ENCODE data around the gene TACC3.

DNA sequence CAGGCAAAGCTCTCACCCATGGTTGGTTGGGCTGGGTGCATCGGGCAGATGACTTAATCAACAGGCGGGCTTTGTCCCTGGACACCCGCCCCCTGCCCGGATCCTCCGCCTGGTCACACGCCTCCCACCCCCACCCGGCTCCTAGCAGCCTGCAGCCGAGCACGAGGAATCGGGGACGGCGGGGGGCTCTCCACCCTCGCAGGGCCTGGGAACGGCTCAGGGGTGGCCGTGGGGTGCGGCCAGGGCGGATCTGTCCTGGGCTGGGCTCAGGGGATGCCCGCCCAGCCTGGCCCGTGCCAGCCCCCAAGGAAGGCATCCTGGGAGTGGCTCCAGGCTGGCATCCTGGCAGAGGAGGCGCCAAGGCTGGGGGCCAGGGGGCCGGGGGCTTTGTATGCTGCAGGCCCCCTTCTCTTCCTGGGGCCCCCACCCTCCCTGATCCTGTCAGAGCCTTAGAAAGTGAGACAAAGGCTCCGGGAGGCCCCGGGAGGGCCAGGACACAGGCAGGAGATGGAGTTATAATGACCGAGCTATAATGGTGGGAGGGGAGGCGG lies 39.3 kb downstream of the TACC3 start:
- TF ChIP-seq, protein P1, sequence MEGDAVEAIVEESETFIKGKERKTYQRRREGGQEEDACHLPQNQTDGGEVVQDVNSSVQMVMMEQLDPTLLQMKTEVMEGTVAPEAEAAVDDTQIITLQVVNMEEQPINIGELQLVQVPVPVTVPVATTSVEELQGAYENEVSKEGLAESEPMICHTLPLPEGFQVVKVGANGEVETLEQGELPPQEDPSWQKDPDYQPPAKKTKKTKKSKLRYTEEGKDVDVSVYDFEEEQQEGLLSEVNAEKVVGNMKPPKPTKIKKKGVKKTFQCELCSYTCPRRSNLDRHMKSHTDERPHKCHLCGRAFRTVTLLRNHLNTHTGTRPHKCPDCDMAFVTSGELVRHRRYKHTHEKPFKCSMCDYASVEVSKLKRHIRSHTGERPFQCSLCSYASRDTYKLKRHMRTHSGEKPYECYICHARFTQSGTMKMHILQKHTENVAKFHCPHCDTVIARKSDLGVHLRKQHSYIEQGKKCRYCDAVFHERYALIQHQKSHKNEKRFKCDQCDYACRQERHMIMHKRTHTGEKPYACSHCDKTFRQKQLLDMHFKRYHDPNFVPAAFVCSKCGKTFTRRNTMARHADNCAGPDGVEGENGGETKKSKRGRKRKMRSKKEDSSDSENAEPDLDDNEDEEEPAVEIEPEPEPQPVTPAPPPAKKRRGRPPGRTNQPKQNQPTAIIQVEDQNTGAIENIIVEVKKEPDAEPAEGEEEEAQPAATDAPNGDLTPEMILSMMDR (IDR thresholded peaks at IDR 0.05), result no peak
- TF ChIP-seq POLR2A (IDR thresholded peaks at IDR 0.05), result no peak

All from esophagus squamous epithelium (tissue), 4 donors.